ENCODE results near the gene EVC.
"Not testable (repeated sequence)": the region's sequence is repeated elsewhere in the genome, so short reads cannot be mapped to it uniquely, and the experiment has no call there.

The EVC gene

GRCh38 chr4:5852523-5853202 lies 141.7 kb downstream of the EVC start:
- H3K4me3 ChIP-seq (ENCODE audit: low read depth, low read length) = no peak overlapping the region
- no peak for TF ChIP-seq CTCF (IDR thresholded peaks at IDR 0.05; ENCODE audit: low read depth, low read length)
- DNase-seq (ENCODE audit: low read depth, low spot score) = no peak
- in situ Hi-C loops (cut with HindIII; ENCODE audit: low sequenced_read_pairs) = no loop called here

GRCh38 chr4:5854929-5855328 lies 143.9 kb downstream of the EVC start:
- TF ChIP-seq CTCF (IDR thresholded peaks at IDR 0.05; ENCODE audit: low read depth, low read length) = no peak
- in situ Hi-C loops (cut with HindIII; ENCODE audit: low sequenced_read_pairs) = no loop called here
- H3K4me3 ChIP-seq (ENCODE audit: low read depth, low read length) = no peak overlapping the region
- no peak for DNase-seq (ENCODE audit: low read depth, low spot score)

- H3K4me3 ChIP-seq (ENCODE audit: low read depth, low read length); DNase-seq (ENCODE audit: low read depth, low spot score); in situ Hi-C loops (cut with HindIII; ENCODE audit: low sequenced_read_pairs): not testable (repeated sequence)
These were observed 145.4 kb downstream of the EVC start for GRCh38 chr4:5856362-5856761.

GRCh38 chr4:5857199-5857598 lies 146.2 kb downstream of the EVC start:
- in situ Hi-C loops (cut with HindIII; ENCODE audit: low sequenced_read_pairs) = no loop called here
- TF ChIP-seq CTCF (IDR thresholded peaks at IDR 0.05; ENCODE audit: low read depth, low read length) = no peak
- DNase-seq (ENCODE audit: low read depth, low spot score) = no peak
- no peak overlapping the region for H3K4me3 ChIP-seq (ENCODE audit: low read depth, low read length)

- no peak for DNase-seq (ENCODE audit: low read depth, low spot score)
- no peak overlapping the region for H3K4me3 ChIP-seq (ENCODE audit: low read depth, low read length)
- no peak for TF ChIP-seq CTCF (IDR thresholded peaks at IDR 0.05; ENCODE audit: low read depth, low read length)
- in situ Hi-C loops (cut with HindIII; ENCODE audit: low sequenced_read_pairs) = no loop called here
These were observed 147.2 kb downstream of the EVC start for GRCh38 chr4:5858020-5858769.

GRCh38 chr4:5863461-5864113 lies 152.6 kb downstream of the EVC start:
- DNase-seq (ENCODE audit: low read depth, low spot score) = peak; percentile 93
- no peak for TF ChIP-seq CTCF (IDR thresholded peaks at IDR 0.05; ENCODE audit: low read depth, low read length)
- H3K4me3 ChIP-seq (ENCODE audit: low read depth, low read length) = no peak overlapping the region
- in situ Hi-C loops (cut with HindIII; ENCODE audit: low sequenced_read_pairs) = no loop called here

Measured in astrocyte of the spinal cord (primary cell).